Stomach (tissue), 4 donors: ENCODE results near the gene CNEP1R1.

Experiments
- EP300 ChIP-seq: sonication (generic); formaldehyde crosslinking; IDR thresholded peaks from one replicate; pipeline ENCODE4 v1.6.1; 2017; ENCODE audit warnings: antibody characterized with exemption
- POLR2AphosphoS5 ChIP-seq, 3 donors: sonication (generic); formaldehyde crosslinking; IDR thresholded peaks; one replicate each; pipeline ENCODE4 v1.6.1; 2016; ENCODE audit warnings: antibody characterized with exemption in 3 of 3
- TF ChIP-seq, protein P1 (sequence below), 7 experiments: fragments of 450-650 bp in 4 of 7; fragments of 200-600 bp in 3 of 7; sonication (generic) in 3 of 7; IDR thresholded peaks; one replicate each; pipeline ENCODE4 v1.5.1; 2016 to 2019; ENCODE audit warnings: antibody characterized with exemption in 7 of 7, control low read depth in 2 of 7, mild to moderate bottlenecking in 1 of 7

DNA sequence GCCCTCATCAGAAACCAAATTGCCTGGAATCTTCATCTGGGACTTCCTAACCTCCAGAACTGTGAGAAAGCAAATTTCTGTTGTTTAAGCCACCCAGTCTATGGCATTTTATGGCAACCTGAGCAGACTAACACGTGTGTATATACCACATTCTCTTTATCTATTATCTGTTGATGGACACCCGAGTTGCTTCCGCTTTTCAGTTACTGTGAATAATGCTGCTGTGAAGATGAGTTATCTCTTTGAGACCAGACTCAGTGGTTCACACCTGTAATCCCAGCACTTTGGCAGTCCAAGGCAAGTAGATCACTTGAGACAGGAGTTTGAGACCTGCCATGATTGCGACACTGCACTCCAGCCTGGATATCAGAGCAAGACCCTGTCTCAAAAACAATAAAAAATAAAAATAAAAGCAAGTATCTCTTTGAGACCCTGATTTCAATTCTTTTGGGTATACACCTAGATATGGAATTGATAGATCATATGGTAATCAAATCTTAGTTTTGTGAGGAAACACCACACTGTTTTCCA lies 27.2 kb upstream of the CNEP1R1 start:
- TF ChIP-seq, protein P1, sequence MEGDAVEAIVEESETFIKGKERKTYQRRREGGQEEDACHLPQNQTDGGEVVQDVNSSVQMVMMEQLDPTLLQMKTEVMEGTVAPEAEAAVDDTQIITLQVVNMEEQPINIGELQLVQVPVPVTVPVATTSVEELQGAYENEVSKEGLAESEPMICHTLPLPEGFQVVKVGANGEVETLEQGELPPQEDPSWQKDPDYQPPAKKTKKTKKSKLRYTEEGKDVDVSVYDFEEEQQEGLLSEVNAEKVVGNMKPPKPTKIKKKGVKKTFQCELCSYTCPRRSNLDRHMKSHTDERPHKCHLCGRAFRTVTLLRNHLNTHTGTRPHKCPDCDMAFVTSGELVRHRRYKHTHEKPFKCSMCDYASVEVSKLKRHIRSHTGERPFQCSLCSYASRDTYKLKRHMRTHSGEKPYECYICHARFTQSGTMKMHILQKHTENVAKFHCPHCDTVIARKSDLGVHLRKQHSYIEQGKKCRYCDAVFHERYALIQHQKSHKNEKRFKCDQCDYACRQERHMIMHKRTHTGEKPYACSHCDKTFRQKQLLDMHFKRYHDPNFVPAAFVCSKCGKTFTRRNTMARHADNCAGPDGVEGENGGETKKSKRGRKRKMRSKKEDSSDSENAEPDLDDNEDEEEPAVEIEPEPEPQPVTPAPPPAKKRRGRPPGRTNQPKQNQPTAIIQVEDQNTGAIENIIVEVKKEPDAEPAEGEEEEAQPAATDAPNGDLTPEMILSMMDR (IDR thresholded peaks at IDR 0.05), result no peak
- TF ChIP-seq EP300 (no peak), POLR2AphosphoS5 (IDR thresholded peaks at IDR 0.05) (no peak)
